HG02884 (cell line): ENCODE results near the gene MYOZ2.

Experiments
- ATAC-seq: cut with Tn5 transposase; IDR thresholded peaks from one replicate; pipeline ENCODE4 v1.9.1; 2021; ENCODE audit warnings: mild to moderate bottlenecking, moderate library complexity; ENCODE audit not compliant: unreplicated experiment

MYOZ2 gene

GRCh38 chr4:119135721-119136121, at the start of gene MYOZ2:
Gene MYOZ2, plus strand, starts transcription at chr4:119135832. Its CDS starts 694 bp downstream, at chr4:119136526.
- ATAC-seq, result no peak

GRCh38 chr4:119087121-119087520, 48.5 kb upstream of the MYOZ2 start:
- ATAC-seq, result no peak

GRCh38 chr4:119087656-119088055, 48.0 kb upstream of the MYOZ2 start:
- no peak for ATAC-seq

- no peak for ATAC-seq
Observed at GRCh38 chr4:119093042-119093827, 42.4 kb upstream of the MYOZ2 start.

GRCh38 chr4:119097282-119097900, 38.2 kb upstream of the MYOZ2 start:
- no peak for ATAC-seq

- no peak for ATAC-seq
Observed at GRCh38 chr4:119098306-119098705, 37.3 kb upstream of the MYOZ2 start.

GRCh38 chr4:119099227-119099810, 36.3 kb upstream of the MYOZ2 start:
- ATAC-seq, result no peak

- no peak for ATAC-seq
Observed at GRCh38 chr4:119100655-119101054, 35.0 kb upstream of the MYOZ2 start.

- no peak for ATAC-seq
Observed at GRCh38 chr4:119103263-119103662, 32.4 kb upstream of the MYOZ2 start.

GRCh38 chr4:119104644-119105273, 30.9 kb upstream of the MYOZ2 start:
- no peak for ATAC-seq

GRCh38 chr4:119105605-119106004, 30.0 kb upstream of the MYOZ2 start:
- ATAC-seq, result no peak

- ATAC-seq, result no peak
Observed at GRCh38 chr4:119106036-119107000, 29.3 kb upstream of the MYOZ2 start.

- ATAC-seq, result no peak
Observed at GRCh38 chr4:119110121-119110520, 25.5 kb upstream of the MYOZ2 start.

- ATAC-seq, result no peak
Observed at GRCh38 chr4:119111296-119111695, 24.3 kb upstream of the MYOZ2 start.

- no peak for ATAC-seq
Observed at GRCh38 chr4:119113033-119113655, 22.5 kb upstream of the MYOZ2 start.

- no peak for ATAC-seq
Observed at GRCh38 chr4:119116021-119116420, 19.6 kb upstream of the MYOZ2 start.

GRCh38 chr4:119116925-119117900, 18.4 kb upstream of the MYOZ2 start:
- ATAC-seq, result no peak

GRCh38 chr4:119118397-119118796, 17.2 kb upstream of the MYOZ2 start:
- ATAC-seq, result no peak

GRCh38 chr4:119124352-119124751, 11.3 kb upstream of the MYOZ2 start:
- ATAC-seq, result no peak
